Measurements from ENCODE around the gene ADAMTSL2. TPM values are rescaled to one million over a fixed set of nuclear protein-coding genes. Genes with fewer than 3 reads are reported as not detected.

Gene ADAMTSL2
- total RNA-seq, 1 donor from 2014 or later, result 9.5 TPM

DNA sequence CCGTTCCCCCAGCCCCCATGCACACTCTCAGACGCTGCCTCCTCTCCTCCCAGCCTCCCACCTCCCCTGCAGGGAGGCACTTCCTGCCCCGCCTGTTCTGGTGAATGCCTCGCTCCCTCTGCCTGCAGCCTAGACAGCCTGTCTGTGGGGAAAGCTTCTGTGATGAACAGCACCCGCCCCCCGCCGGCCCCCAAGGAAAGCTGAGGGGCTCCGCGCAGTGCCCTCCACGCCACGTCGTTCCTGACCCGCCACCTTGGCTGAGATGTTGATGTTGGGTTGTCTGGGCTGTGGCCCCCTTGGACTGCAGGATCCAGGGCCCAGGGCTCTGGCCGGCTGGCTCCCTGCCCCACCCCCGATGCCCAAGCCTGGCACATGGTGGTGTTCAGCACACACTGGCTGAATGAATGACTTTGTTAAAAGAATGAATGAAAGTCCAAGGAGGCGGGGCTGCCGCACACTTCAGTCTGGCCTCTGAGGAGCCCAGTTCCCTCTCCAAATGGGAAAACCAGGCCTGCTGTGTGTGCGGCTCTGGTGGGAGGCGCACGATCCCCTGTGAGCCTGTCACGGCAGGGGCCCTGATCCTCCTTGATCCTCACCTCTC, 7.7 kb upstream of the ADAMTSL2 start:
- intact Hi-C loops (cut with DNase I), result no loop called here
- DNase-seq (ENCODE audit: missing footprints) (no peak), ATAC-seq (no peak)

DNA sequence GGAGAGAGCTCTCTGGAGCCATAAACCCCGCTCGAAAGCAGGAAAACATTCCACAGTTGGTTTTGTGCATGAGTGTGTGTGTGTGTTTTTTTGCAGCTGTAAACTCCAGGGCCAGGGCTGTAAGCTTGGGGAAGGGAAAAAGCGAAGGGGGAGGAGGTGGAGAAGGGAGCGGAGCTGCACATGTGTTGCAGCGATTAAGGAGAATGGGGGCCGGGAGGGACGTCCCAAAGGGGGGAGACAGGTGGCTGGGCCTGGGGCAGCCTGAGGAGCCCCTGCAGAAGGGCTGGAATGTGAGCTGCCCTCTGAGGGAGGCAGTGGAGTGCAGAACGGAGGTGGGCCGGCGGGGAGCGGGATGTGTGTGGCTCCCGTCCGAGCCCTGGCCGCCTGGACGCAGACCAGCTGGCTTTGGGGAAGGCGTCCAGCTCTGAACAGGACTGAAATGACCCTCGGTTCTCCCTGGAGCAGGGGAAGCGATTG, 7.0 kb upstream of the ADAMTSL2 start:
- intact Hi-C loops (cut with DNase I), result no loop called here
- ATAC-seq, result peak; percentile 87
- peak; percentile 82 for DNase-seq (ENCODE audit: missing footprints)

DNA sequence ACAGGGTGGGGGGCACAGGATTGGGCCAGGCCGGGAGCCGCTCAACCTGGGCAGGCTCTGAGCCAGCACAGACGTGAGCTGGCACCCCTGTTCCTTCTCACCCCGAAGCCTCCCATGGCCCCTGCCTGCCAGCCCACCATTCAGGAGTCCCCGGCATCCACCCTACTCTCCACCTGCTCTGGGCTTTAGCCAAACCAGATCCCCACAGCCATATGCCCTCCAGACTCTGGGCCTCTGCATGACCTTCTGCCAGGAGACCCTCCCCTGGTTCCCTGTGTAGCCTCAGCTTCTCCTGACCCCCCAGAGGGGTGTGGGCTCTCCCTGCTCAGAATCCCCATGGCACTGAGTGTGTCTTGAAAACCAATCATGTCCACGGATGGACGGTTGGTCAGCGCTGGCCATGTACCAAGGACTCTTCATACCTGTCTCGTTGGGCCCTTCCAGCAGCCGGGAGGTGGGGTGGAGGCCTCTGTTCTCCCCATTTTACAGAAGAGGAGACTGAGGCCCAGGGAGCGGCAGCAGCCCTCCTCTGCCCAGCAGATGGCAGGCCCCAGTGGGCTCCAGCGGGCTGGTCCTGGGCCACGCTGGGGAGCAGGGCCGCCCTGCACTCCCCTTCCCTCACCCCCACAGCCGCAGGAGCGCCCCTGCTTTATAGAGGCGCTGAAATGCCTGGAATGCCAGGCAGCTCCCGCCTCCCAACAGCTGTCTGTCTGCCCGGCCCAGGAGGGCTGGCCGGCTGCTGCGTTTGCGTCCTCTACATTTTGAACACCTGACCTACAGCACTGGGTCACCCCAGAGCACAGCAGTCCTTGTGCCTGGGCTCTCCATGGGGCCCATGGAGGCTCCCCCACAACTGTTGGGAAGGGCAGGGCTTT, 6.3 kb upstream of the ADAMTSL2 start:
- DNase-seq (ENCODE audit: missing footprints) (no peak), ATAC-seq (peak; percentile 36)
- intact Hi-C loops (cut with DNase I), result no loop called here

DNA sequence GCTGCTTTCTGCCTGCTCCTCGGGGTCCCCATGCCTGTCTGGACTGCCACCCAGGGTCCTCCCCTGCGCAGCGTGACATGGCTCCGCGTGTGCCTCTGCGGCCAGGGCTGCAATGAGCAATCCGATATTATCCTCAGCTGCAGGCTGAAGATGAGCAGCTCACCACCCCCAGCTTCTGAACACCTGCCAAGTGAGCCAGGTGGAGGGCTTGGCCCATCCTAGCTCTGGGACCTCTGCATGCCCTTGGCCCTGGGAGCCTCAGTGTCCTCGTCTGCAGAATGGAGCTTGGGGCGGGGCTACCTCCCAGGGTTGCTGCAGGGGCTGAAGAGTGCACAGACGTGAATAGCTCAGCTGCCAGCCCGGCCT, 5.6 kb upstream of the ADAMTSL2 start:
- intact Hi-C loops (cut with DNase I), result no loop called here
- DNase-seq (ENCODE audit: missing footprints) (no peak), ATAC-seq (no peak)

DNA sequence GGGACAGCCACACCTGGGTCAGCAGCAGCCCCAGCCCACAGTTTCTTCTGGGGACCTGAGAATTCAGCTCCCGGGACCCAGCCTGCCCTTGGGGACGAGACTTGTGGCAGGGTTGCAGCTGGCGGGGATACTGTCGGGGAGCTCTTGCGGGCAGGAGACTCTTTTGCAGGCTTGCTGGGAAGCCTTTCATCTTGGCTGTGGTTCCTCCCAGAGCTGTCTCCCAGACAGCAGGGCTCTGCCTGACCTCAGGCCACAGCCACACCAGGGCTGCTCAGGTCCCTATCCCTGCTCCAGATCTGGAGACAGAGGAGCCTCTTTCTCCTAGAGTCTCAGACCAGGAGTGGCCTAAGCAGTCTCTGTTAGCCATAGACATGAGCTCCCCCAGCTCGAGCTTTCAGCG, 5.0 kb upstream of the ADAMTSL2 start:
- intact Hi-C loops (cut with DNase I), result no loop called here
- ATAC-seq (no peak), DNase-seq (ENCODE audit: missing footprints) (no peak)

DNA sequence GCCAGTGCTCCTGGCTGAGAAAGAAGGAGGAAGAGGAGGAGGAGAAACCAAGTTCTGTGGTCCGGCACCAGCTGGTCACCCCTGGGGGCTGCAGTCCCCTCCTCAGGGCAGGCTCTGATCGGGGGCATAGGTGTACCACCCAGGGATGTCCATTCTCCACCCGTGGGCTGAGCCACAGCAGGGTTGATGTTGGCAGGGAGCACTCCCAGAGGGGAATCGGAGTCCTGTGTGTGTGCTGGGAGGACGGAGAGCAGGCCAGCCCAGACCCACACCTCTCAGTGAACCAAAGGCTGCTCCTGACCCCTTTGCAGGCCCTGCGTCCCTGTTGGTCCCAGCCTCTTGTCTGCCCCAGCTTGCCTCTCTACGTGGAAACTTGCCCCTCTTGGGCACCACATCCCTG, 4.6 kb upstream of the ADAMTSL2 start:
- intact Hi-C loops (cut with DNase I), result no loop called here
- DNase-seq (ENCODE audit: missing footprints) (no peak), ATAC-seq (no peak)

DNA sequence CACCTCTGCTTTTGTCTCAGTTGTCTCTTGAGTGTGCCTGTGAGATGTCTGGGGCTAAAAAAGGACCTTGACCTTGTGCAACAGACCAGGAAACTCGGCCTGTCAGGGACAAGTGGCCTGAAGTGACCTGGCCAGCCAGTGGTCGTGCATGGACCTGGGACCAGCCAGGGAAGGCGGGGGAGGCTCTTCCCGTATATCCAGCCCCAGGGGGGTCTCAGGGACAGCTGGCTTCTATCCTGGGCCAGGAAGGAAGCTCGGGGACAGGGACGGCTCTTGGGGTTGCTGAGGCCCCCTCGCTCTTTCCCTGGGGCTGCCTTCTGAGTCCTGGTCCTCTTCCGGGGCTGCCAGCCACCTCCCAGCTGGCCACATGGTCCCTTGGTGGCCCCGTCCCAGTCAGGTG, 3.2 kb upstream of the ADAMTSL2 start:
- ATAC-seq (no peak), DNase-seq (ENCODE audit: missing footprints) (no peak)
- intact Hi-C loops (cut with DNase I), result no loop called here

DNA sequence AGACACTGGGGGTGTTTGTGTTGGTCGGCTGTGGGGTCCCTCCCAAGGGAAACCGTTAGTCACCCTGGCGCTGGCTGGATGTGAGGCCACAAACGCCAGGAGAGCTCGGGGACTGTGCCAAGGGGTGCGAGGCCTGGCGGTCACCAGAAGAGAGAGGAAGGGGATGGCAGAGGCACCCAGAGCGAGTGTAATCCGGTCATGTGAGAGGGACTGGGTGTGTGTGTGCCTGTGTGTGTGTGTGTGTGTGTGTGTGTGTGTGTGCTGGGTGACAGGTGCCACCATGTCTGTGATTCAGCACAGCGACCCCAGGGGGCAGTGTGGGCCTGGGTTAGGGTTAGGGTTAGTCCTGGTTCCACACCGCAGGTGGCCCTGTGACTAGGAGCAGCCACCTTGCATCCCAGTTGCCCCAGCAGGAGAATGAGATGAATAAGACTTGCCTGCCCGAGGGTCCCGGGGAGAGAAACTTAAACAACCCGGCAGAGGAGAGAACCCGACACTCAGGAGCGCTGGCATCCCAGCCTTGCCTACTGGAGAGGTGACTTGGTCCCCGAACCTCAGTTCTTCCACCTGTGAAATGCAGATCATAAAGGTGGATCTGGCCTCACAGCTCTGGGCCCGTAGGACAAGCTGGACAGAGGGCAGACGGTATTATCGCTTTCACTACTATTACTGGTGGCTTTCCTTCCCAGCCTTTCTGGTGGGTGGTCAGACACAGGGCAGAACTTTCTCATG, 1.4 kb upstream of the ADAMTSL2 start:
- ATAC-seq (peak; percentile 42), DNase-seq (ENCODE audit: missing footprints) (no peak)
- intact Hi-C loops (cut with DNase I), result loop anchor here (1.0 kb wide), 1 partner anchor 193 kb away; no protein-coding TSS in a partner anchor

DNA sequence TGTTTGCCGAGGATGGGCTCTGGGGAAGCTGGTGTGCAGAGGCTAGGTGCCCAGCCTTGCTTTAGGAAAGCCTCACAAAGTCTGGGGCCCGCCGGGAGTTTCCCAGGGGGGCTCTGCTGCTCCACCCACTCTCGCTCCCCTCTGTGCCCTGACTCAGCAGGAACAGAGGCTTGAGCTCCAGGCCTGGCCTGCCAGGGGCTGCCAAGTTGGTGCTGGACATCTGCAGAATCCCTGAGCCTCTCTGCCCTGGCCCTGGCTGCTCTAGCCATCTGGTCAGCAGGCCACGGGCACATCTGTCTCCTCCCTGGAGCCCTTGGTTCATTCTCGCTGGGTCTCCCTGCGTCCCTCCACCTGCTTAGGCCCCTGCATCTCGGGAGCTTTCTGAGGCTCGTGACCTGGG, 647 bp upstream of the ADAMTSL2 start:
- DNase-seq (ENCODE audit: missing footprints), result no peak

DNA sequence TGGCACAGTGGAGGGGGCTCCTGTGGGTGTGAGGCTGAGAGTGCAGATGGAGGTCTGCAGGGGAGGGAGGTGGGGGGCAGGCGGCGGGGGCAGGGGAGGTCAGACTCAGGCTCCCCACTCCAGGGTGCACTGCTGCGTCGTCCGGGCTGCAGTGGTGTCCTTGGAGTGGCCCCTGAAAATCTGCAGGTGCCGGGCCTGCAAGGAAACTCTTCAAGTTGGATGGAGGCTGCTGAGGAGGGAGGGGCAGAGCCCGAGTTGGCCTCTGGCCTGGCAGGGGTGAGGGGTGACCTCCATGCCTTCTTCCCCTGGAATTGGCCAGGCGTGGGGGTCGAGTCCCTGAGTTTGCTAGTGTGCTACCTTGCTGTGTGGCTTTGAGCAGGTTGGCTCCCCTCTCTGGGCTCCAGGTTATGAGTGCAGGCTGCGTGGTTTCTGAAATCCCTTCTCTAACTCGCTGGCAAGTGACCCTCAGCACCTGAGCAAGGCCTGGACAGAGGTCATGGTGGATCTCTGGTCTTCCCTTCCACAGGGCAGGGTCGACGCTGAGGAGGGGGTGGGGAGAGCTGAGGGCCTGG, 888 bp downstream of the ADAMTSL2 start:
- intact Hi-C loops (cut with DNase I), result loop anchor here (2.0 kb wide), 1 partner anchor 47 kb away; no protein-coding TSS in a partner anchor
- ATAC-seq, result no peak
- DNase-seq (ENCODE audit: missing footprints), result no peak

More for the DNA sequence above, 647 bp upstream of the ADAMTSL2 start:
- intact Hi-C loops (cut with DNase I), result loop anchor here (1.0 to 2.0 kb wide), 2 partner anchors 49 to 192 kb away; no protein-coding TSS in a partner anchor
- ATAC-seq, result peak; percentile 38

DNA sequence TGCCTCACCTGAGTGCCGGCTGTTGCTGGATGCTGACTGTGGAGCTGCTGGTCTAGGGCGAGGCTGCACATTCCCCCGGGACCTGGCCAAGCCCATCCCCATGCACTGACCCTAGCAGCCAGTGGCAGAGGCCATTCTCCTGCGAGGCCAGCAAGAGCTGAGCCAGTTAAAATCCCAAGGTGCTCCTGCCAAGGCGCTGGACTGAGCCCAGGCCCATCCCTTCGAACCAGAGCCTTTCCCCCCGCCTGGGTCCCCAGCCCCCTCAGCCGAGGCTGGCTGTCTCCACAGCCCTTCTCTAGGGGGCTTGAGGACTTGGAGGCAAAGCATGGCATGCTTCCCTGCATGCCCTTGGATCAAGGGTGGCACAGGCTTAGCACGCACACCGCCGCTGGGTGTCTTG, 1.6 kb downstream of the ADAMTSL2 start:
- intact Hi-C loops (cut with DNase I), result no loop called here
- no peak for ATAC-seq
- DNase-seq (ENCODE audit: missing footprints), result no peak

DNA sequence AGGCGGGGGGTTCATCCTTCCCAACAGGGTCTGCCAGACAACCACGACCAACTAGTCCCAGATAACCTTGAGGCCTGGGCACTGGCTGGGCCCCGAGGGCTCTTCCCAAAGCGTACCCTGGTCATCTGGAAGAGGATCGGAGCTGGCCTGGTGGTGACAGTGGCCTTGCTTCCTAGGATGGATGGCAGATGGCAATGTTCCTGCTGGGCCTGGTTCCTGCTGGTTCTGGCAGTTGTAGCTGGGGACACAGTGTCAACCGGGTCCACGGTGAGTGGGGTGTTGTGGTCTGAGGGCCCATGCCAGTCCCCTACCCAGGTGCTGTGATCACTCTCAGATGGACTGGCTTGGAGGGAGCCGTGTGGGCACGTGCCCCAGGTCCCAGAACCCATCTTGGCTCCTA, 2.0 kb downstream of the ADAMTSL2 start:
- DNase-seq (ENCODE audit: missing footprints) (no peak), ATAC-seq (no peak)
- intact Hi-C loops (cut with DNase I), result no loop called here

DNA sequence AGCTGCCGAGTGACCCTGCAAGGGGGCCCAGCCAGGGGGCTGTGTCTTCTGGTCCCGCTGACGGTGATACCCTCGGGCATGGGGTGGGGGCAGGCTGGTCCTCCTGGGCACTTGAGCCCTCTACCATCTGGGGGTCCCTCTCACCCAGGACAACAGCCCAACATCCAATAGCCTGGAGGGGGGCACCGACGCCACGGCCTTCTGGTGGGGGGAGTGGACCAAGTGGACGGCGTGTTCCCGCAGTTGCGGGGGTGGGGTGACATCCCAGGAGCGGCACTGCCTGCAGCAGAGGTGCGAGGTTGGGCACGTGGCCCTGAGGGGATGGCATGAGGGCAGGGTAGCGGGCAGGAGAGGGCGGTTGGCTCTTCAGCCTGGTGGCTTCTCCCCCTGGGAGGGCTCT, 2.8 kb downstream of the ADAMTSL2 start:
- intact Hi-C loops (cut with DNase I), result no loop called here
- DNase-seq (ENCODE audit: missing footprints) (no peak), ATAC-seq (no peak)

DNA sequence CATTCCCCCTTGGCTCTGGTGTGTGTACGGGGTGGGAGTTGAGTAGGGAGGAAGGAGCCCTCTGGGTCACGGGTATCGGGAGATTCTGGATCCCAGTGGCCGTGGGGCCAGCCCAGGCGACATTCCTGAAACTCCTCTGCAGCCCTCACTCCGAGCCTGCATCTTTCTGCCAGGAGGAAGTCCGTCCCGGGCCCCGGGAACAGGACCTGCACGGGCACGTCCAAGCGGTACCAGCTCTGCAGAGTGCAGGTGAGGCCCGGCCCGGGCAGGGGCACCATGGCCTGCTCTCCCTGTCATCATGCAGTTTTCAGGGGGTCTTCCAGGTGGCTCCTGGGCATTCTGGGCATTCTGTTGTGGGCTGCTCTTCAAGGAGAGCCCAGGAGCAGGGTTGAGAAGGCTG, 3.7 kb downstream of the ADAMTSL2 start:
- intact Hi-C loops (cut with DNase I), result loop anchor here (2.0 kb wide), 1 partner anchor 21 kb away; no protein-coding TSS in a partner anchor
- ATAC-seq (no peak), DNase-seq (ENCODE audit: missing footprints) (no peak)

DNA sequence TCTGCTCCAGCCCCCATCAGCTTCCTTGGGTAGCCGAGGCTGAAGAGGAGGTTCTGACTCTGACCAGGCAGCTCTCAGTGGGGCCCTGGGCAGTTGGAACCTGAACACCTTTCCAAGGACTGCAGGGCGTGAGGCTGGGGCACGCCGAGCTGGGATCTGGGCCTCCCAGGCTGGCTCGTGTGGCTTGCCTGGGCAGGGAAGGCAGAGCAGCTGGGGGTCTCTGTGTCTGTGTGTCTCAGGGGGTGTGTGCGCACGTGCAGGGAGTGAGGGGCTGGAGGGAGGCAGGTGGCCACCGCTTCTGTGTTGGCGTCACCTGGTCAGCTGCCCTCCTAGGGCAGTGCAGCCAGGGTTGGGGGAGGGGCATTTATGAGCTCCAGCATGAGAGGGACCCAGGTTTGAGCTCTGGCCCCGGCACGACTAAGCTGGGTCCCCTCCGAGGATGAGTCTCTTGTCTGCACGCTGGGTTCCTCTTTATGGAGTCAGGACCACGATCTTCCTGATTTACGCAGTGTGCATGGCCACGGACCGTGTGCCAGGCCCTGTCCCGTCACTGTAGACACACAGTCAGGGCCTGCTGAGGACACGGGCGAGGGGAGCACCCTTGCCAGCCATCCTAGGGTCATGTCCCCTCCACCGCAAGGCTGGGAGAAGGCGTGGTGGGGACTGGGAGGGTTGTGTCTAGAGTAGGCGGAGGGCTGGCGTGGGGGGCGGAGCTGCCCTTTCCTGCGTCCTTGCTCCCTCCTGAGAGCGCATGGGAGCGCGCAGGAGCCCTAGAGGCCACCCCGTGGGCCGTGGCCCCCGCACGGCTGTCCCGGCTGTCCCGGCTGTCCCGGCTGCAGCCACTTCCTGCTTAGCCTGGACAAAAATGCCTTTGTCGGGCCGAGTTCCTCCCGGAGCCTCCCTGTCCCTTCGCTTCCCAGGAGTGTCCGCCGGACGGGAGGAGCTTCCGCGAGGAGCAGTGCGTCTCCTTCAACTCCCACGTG, 4.6 kb downstream of the ADAMTSL2 start:
- intact Hi-C loops (cut with DNase I), result loop anchor here (2.0 kb wide), 1 partner anchor 20 kb away; no protein-coding TSS in a partner anchor
- DNase-seq (ENCODE audit: missing footprints), result peak; percentile 81
- peak; percentile 74 for ATAC-seq

DNA sequence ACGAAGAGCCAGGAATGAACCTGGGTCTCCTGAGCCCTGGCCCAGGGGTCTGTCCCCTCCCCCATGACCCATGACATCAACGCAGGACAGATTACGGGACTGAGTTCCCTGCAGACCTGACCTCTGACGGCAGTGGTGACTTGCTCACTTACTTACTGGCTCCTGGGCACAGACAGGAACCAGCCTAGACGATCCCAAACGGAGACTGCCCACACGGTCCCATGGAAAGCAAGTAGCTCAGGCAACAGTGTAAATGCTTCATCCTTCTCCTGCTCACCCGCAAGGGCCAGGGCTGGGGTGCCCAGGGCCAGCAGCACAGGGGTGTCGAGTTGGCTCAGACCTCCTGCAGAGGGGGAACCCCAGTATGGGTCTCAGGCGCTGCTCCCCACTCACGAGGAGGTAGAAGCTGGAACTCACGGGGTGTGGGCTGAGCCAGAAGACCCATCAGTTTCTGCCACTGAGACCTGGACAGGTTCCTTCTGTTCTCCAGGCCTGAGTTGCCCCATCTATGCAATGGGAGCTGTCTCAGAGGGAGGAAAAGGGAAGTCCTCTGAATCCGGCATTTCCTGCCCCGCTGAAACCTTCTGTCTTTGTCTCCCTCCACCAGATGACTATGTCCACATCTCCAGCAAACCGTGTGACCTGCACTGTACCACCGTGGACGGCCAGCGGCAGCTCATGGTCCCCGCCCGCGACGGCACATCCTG, 5.6 kb downstream of the ADAMTSL2 start:
- ATAC-seq (no peak), DNase-seq (ENCODE audit: missing footprints) (no peak)
- intact Hi-C loops (cut with DNase I), result loop anchor here (2.0 kb wide), 1 partner anchor 19 kb away; no protein-coding TSS in a partner anchor

DNA sequence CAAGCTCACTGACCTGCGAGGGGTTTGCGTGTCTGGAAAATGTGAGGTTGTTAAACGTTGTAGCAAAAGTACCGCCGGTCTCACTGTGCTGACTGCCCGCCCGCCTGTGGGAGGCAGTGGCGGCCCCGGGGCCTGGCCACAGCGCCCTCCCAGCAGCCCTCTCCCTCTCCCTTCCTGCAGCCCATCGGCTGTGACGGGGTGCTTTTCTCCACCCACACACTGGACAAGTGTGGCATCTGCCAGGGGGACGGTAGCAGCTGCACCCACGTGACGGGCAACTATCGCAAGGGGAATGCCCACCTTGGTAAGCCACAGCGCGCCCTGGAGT, 6.2 kb downstream of the ADAMTSL2 start:
- intact Hi-C loops (cut with DNase I), result no loop called here
- DNase-seq (ENCODE audit: missing footprints), result no peak
- no peak for ATAC-seq
